GM12891 (cell line): ENCODE measurements around the gene FASN.

Experiments used
- PAX5 ChIP-seq: IDR thresholded peaks from 2 replicates; pipeline ENCODE4 v1.6.1; 2011; ENCODE audit warnings: low read length, moderate library complexity, mild to moderate bottlenecking; ENCODE audit not compliant: insufficient read depth, severe bottlenecking
- POLR2A ChIP-seq: IDR thresholded peaks from 2 replicates; pipeline ENCODE4 v1.6.1; 2011; ENCODE audit warnings: low read depth, low read length, control low read depth
- POLR2AphosphoS5 ChIP-seq: IDR thresholded peaks from 2 replicates; pipeline ENCODE4 v1.6.1; 2011; ENCODE audit warnings: low read depth, low read length, control low read depth
- TAF1 ChIP-seq: IDR thresholded peaks from 2 replicates; pipeline ENCODE4 v1.6.1; 2011; ENCODE audit warnings: low read depth, low read length, control low read depth

- TF ChIP-seq POLR2AphosphoS5: no peak; the same call in 1 of the 2 replicates
- TF ChIP-seq POLR2A: no peak; the same call in 1 of the 2 replicates
- TF ChIP-seq TAF1: no peak
- TF ChIP-seq PAX5: no peak
These were observed 36.8 kb downstream of the FASN start for GRCh38 chr17:82061047-82061925.
